ENCODE data around the gene VDR.

DNA sequence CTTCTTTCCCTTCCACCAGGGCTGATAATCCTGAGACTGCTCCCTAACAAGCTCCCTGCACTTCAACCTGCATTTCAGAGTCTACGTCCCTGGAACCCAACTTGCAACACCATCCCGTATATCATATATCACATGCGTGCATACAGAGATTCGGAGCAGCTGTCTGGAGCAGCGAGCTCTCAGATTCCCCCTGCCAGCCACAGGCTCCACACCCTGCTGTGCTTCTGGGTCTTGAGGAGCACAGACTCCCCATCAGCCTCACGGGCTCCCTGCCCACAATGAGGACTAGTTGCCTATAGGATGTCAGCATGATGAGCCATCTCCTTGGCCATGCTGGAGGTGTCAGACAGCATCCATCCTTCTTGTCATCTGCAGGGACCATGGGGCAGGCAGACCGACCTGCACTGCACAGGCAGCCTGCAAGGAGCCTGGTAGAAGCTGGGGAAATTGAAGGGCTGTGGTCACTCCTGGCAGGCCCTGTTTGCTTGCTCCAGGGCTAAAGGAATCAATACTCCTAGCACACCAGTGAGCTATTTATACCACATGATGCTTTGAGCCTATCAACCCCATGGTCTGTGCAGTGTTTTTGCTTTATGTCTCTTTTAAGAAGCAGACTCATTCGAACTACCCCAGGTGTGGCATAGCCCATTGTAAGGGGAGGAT is 65.4 kb downstream of the VDR start:
- TF ChIP-seq, protein P1, sequence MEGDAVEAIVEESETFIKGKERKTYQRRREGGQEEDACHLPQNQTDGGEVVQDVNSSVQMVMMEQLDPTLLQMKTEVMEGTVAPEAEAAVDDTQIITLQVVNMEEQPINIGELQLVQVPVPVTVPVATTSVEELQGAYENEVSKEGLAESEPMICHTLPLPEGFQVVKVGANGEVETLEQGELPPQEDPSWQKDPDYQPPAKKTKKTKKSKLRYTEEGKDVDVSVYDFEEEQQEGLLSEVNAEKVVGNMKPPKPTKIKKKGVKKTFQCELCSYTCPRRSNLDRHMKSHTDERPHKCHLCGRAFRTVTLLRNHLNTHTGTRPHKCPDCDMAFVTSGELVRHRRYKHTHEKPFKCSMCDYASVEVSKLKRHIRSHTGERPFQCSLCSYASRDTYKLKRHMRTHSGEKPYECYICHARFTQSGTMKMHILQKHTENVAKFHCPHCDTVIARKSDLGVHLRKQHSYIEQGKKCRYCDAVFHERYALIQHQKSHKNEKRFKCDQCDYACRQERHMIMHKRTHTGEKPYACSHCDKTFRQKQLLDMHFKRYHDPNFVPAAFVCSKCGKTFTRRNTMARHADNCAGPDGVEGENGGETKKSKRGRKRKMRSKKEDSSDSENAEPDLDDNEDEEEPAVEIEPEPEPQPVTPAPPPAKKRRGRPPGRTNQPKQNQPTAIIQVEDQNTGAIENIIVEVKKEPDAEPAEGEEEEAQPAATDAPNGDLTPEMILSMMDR (IDR thresholded peaks at IDR 0.05 in 8 of 11, conservative IDR thresholded peaks at IDR 0.05 in 3 of 11), result no peak
- TF ChIP-seq POLR2AphosphoS5 (IDR thresholded peaks at IDR 0.05), result no peak

All from spleen (tissue), 7 donors.